ENCODE measurements around the gene HYAL1. TPM values are rescaled to one million over a fixed set of nuclear protein-coding genes. Genes with fewer than 3 reads are reported as not detected.
A peak's percentile ranks its signal among the peaks of the same experiment; 100 is the strongest.

The HYAL1 gene
- total RNA-seq, 4 donors from 2014 or later, result 2.1 to 30.5 (median 22.1) TPM

GRCh38 chr3:50350213-50350526 is 46.8 kb upstream of the HYAL1 start:
- no peak for DNase-seq
- Histone ChIP-seq H3K27ac (peak overlapping the region; percentile 91 to 92), H3K36me3 (no peaks in the 10 kb centered on the region), H3K4me1 (peaks cover 0 to 25% of the 10 kb centered on the region in 2 donors), H3K4me3 (peak overlapping the region; percentile 68 to 88), H3K27me3 (no peaks in the 10 kb centered on the region), H3K9me3 (no peaks in the 10 kb centered on the region)
- intact Hi-C loops (cut with DNase I; ENCODE audit: low total_unique reads), result no loop called here
- TF ChIP-seq POLR2A (IDR thresholded peaks at IDR 0.05), result no peak
- TF ChIP-seq CTCF (IDR thresholded peaks at IDR 0.05), result no peak

DNA sequence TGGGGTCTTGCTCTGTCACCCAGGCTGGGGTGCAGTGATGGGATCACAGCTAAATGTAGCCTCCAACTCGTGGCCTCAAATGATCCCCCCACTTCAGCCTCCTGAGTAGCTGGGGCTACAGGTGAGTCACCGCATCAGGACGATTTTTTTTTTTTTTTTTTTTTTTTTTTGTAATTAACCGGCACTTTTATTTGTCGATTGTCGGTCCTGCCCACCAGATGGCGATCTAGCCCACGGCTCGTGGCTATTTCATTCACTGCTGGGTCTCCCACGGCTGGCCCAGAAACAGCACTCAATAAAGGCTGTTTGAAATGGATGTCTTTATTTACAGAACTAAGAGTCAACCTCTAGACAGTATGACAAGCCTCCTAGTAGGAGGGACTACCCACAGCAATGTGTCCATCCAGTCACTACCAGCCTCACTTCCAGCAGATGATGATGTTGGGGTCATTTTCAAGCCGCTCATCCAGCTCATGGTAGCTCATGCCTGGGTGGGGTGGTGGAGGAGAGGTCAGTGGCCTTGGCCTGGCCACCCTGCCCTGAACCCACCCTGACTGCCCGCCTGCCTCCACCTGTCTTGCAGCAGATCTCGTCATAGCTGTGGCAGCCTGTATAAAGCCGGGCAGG is 43.9 kb upstream of the HYAL1 start:
- intact Hi-C loops (cut with DNase I; ENCODE audit: low total_unique reads), result loop anchor here (2.0 kb wide), 1 partner anchor 196 kb away; no protein-coding TSS in a partner anchor
- no peak for TF ChIP-seq POLR2A (IDR thresholded peaks at IDR 0.05)
- peak; percentile 41 to 52 (median 46) for TF ChIP-seq CTCF (IDR thresholded peaks at IDR 0.05)
- Histone ChIP-seq H3K36me3 (no peaks in the 10 kb centered on the region), H3K9me3 (no peaks in the 10 kb centered on the region), H3K27ac (no peak overlapping the region), H3K4me1 (peaks cover 0 to 27% of the 10 kb centered on the region in 2 donors), H3K4me3 (no peak overlapping the region), H3K27me3 (no peaks in the 10 kb centered on the region)
- peak; percentile 72 to 78 for DNase-seq

DNA sequence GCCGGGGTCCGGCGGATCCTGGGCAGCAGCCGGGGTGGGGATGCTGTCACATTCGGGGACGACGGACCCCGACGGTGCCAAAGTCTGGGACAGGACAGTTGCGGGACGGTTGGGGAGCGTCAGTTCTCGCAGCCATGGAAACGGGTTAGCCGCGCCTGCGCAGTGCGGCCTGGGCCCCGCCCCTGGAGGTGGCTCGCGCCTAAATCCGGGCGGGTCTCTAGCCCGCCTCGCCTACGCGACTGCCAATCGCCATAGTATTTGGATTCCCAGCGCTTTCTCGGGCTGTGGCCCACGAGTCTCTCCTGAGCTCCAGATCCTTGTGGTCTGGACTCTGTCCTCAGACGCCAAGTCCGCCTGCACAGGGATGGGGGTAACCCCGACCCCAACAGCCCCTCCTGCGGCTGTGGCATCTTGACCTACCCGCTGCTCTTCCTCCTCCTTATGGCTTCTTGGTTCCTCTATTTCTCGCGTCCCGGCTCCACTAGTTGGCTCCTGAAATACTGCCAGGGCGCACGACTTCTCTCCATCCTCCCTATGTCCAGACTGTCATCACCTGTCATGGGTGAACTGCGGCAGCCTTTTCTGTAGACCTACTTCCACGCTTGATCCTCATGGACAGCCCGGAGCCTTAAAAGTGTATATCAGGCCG is 42.3 kb upstream of the HYAL1 start, which contains the start of gene ZMYND10:
TSS of gene ZMYND10 (minus strand) at position 147 of the 649 bp plus-strand sequence. CDS start 153 bp downstream, outside the sequence.
- Histone ChIP-seq H3K27me3 (no peaks in the 10 kb centered on the region), H3K36me3 (no peaks in the 10 kb centered on the region), H3K27ac (no peak within 1 kb of the TSS), H3K9me3 (no peaks in the 10 kb centered on the region), H3K4me1 (peaks cover 0 to 19% of the 10 kb centered on the region in 2 donors), H3K4me3 (peak within 1 kb of the TSS; percentile 14 to 17)
- DNase-seq, result peak; percentile 55 to 72
- TF ChIP-seq CTCF (IDR thresholded peaks at IDR 0.05) (no peak), POLR2A (IDR thresholded peaks at IDR 0.05) (no peak)
- intact Hi-C loops (cut with DNase I; ENCODE audit: low total_unique reads), result loop anchor here (2.0 kb wide), 1 partner anchor 197 kb away; no protein-coding TSS in a partner anchor

DNA sequence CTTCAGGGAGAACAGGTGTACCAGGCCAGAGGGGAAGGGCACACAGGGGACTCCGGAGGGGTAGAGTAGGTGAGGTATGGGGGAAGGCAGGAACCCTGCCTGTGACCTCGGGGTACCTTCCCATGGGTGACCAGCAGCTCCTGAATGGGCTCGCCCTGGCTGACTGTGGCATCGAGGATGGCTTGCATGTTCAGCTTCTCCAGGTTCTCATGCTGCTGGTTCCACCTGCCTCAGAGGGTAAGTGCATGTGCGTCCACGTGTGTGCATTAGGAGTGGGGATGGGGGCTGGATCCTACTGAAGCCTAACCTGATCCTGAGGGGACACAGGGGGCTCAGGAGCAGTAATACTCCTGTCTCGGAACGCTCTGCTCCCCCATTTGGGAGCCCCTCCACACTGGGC is 41.6 kb upstream of the HYAL1 start:
- Histone ChIP-seq H3K36me3 (no peaks in the 10 kb centered on the region), H3K4me3 (no peak overlapping the region), H3K9me3 (no peaks in the 10 kb centered on the region), H3K27me3 (no peaks in the 10 kb centered on the region), H3K4me1 (peaks cover 0 to 19% of the 10 kb centered on the region in 2 donors), H3K27ac (no peak overlapping the region)
- no peak for TF ChIP-seq CTCF (IDR thresholded peaks at IDR 0.05)
- no peak for TF ChIP-seq POLR2A (IDR thresholded peaks at IDR 0.05)
- intact Hi-C loops (cut with DNase I; ENCODE audit: low total_unique reads), result no loop called here
- DNase-seq, result no peak
